A549 (cell line): Measurements from ENCODE around the gene CSKMT.

Experiments used
- CBX8 ChIP-seq: fragments of 200-600 bp; sonication (generic); IDR thresholded peaks from 2 replicates; pipeline ENCODE4 v1.6.1; 2016
- CHD2 ChIP-seq: fragments of 150-350 bp; IDR thresholded peaks from 2 replicates; pipeline ENCODE4 v1.6.1; 2014; ENCODE audit warnings: low read length; ENCODE audit not compliant: partially characterized antibody
- EP300 ChIP-seq, 2 experiments: fragments of >200 bp; sonication (Bioruptor Twin); formaldehyde crosslinking; IDR thresholded peaks; 2 replicates in 1 of 2; 3 replicates in 1 of 2; pipeline ENCODE4 v1.6.1; 2016 to 2017
- GATA3 ChIP-seq: IDR thresholded peaks from 2 replicates; pipeline ENCODE4 v1.6.1; 2012; ENCODE audit warnings: borderline replicate concordance
- JUN ChIP-seq, 2 experiments: fragments of >200 bp; sonication (Bioruptor Twin); formaldehyde crosslinking; IDR thresholded peaks; 2 replicates in 1 of 2; 3 replicates in 1 of 2; pipeline ENCODE4 v1.6.1; 2016 to 2017
- PHF8 ChIP-seq: fragments of 200-600 bp; sonication (generic); IDR thresholded peaks from 2 replicates; pipeline ENCODE4 v1.6.1; 2016; ENCODE audit warnings: low read depth, mild to moderate bottlenecking, antibody characterized with exemption, moderate library complexity, borderline replicate concordance
- POLR2A ChIP-seq: IDR thresholded peaks from 2 replicates; pipeline ENCODE4 v1.6.1; 2012; ENCODE audit warnings: mild to moderate bottlenecking, low read length
- RFX5 ChIP-seq: fragments of 450-650 bp; IDR thresholded peaks from 2 replicates; pipeline ENCODE4 v1.7.1; 2014; ENCODE audit warnings: antibody characterized with exemption, mild to moderate bottlenecking, moderate library complexity
- SMC3 ChIP-seq: fragments of >200 bp; sonication (Bioruptor Twin); formaldehyde crosslinking; IDR thresholded peaks from 3 replicates; pipeline ENCODE4 v1.6.1; 2018; ENCODE audit warnings: inconsistent platforms
- SREBF2 ChIP-seq: fragments of 450-650 bp; IDR thresholded peaks from 2 replicates; pipeline ENCODE4 v1.6.1; 2014; ENCODE audit warnings: mild to moderate bottlenecking, moderate library complexity
- TF ChIP-seq, protein P1 (sequence below): fragments of >200 bp; sonication (Bioruptor Twin); formaldehyde crosslinking; IDR thresholded peaks from 3 replicates; pipeline ENCODE4 v1.5.1; 2016
- TF ChIP-seq, protein P2 (sequence below): fragments of 200-600 bp; sonication (generic); IDR thresholded peaks from 2 replicates; pipeline ENCODE4 v1.6.1; 2016; ENCODE audit warnings: antibody characterized with exemption, mild to moderate bottlenecking, moderate library complexity
- TF ChIP-seq, protein P3 (sequence below): fragments of 250-450 bp; sonication (Bioruptor Pico); IDR thresholded peaks from 2 replicates; pipeline ENCODE4 v1.5.0; 2021; ENCODE audit warnings: mild to moderate bottlenecking, moderate library complexity, borderline replicate concordance
- TF ChIP-seq, protein P4 (sequence below): IDR thresholded peaks from 2 replicates; pipeline ENCODE4 v1.6.1; 2012

DNA sequence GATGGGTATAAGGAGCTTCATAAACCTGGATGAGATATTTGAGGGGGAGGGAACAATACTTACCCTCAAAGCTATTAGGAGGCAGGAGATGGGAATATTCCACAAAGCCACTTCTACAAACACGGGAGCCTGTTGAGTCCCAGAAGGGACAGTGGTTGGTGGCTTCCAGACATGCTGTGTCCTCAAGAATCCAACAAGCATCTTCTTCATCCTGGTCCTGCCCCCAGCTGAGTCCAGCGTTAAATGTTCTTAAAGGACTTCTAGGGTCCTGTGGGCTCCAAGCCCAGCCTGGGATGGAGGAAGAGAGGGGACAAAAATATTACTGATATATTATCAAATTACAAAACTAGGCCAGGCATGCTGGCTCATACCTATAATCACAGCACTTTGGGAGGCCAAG, 2.3 kb downstream of the CSKMT start:
- TF ChIP-seq JUN (IDR thresholded peaks at IDR 0.05) = no peak; a peak in 1 of 5 replicates
- TF ChIP-seq, protein P1, sequence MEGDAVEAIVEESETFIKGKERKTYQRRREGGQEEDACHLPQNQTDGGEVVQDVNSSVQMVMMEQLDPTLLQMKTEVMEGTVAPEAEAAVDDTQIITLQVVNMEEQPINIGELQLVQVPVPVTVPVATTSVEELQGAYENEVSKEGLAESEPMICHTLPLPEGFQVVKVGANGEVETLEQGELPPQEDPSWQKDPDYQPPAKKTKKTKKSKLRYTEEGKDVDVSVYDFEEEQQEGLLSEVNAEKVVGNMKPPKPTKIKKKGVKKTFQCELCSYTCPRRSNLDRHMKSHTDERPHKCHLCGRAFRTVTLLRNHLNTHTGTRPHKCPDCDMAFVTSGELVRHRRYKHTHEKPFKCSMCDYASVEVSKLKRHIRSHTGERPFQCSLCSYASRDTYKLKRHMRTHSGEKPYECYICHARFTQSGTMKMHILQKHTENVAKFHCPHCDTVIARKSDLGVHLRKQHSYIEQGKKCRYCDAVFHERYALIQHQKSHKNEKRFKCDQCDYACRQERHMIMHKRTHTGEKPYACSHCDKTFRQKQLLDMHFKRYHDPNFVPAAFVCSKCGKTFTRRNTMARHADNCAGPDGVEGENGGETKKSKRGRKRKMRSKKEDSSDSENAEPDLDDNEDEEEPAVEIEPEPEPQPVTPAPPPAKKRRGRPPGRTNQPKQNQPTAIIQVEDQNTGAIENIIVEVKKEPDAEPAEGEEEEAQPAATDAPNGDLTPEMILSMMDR = no peak
- TF ChIP-seq GATA3 = peak; percentile 15; the same call in 1 of the 2 replicates
- no peak for TF ChIP-seq SMC3
- TF ChIP-seq, protein P2, sequence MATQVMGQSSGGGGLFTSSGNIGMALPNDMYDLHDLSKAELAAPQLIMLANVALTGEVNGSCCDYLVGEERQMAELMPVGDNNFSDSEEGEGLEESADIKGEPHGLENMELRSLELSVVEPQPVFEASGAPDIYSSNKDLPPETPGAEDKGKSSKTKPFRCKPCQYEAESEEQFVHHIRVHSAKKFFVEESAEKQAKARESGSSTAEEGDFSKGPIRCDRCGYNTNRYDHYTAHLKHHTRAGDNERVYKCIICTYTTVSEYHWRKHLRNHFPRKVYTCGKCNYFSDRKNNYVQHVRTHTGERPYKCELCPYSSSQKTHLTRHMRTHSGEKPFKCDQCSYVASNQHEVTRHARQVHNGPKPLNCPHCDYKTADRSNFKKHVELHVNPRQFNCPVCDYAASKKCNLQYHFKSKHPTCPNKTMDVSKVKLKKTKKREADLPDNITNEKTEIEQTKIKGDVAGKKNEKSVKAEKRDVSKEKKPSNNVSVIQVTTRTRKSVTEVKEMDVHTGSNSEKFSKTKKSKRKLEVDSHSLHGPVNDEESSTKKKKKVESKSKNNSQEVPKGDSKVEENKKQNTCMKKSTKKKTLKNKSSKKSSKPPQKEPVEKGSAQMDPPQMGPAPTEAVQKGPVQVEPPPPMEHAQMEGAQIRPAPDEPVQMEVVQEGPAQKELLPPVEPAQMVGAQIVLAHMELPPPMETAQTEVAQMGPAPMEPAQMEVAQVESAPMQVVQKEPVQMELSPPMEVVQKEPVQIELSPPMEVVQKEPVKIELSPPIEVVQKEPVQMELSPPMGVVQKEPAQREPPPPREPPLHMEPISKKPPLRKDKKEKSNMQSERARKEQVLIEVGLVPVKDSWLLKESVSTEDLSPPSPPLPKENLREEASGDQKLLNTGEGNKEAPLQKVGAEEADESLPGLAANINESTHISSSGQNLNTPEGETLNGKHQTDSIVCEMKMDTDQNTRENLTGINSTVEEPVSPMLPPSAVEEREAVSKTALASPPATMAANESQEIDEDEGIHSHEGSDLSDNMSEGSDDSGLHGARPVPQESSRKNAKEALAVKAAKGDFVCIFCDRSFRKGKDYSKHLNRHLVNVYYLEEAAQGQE = no peak
- no peak for TF ChIP-seq SREBF2
- peak; percentile 4; the same call in 1 of the 2 replicates for TF ChIP-seq POLR2A
- TF ChIP-seq CHD2 = no peak
- no peak for TF ChIP-seq EP300 (IDR thresholded peaks at IDR 0.05)
- TF ChIP-seq RFX5 = no peak
- TF ChIP-seq, protein P3, sequence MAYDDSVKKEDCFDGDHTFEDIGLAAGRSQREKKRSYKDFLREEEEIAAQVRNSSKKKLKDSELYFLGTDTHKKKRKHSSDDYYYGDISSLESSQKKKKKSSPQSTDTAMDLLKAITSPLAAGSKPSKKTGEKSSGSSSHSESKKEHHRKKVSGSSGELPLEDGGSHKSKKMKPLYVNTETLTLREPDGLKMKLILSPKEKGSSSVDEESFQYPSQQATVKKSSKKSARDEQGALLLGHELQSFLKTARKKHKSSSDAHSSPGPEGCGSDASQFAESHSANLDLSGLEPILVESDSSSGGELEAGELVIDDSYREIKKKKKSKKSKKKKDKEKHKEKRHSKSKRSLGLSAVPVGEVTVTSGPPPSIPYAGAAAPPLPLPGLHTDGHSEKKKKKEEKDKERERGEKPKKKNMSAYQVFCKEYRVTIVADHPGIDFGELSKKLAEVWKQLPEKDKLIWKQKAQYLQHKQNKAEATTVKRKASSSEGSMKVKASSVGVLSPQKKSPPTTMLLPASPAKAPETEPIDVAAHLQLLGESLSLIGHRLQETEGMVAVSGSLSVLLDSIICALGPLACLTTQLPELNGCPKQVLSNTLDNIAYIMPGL (CRISPR knock-in tag) = no peak
- TF ChIP-seq, protein P4, sequence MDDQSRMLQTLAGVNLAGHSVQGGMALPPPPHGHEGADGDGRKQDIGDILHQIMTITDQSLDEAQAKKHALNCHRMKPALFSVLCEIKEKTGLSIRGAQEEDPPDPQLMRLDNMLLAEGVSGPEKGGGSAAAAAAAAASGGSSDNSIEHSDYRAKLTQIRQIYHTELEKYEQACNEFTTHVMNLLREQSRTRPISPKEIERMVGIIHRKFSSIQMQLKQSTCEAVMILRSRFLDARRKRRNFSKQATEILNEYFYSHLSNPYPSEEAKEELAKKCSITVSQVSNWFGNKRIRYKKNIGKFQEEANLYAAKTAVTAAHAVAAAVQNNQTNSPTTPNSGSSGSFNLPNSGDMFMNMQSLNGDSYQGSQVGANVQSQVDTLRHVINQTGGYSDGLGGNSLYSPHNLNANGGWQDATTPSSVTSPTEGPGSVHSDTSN = no peak
- no peak for TF ChIP-seq PHF8
- TF ChIP-seq CBX8 = no peak
